PC-9 (cell line): ENCODE data around the gene SLC8A1. TPM values are rescaled to one million over a fixed set of nuclear protein-coding genes. Genes with fewer than 3 reads are reported as not detected.

Source experiments
- BruUV-seq: library from RNA; stranded (reverse); fragments of 400-500 nt; replicated peaks from 2 replicates; lab custom pipeline; 2021; lab: Mats Ljungman, UMichigan
- CTCF ChIA-PET: fragments of 300-600 bp; sonication (Branson Sonifier 250); formaldehyde crosslinking; loops from one replicate; lab custom pipeline; 2022; ENCODE audit warnings: antibody characterized with exemption; lab: Charles Lee
- POLR2A ChIA-PET: fragments of 300-600 bp; sonication (Branson Sonifier 250); formaldehyde crosslinking; loops from one replicate; lab custom pipeline; 2022; ENCODE audit warnings: antibody characterized with exemption; ENCODE audit not compliant: unreplicated experiment; lab: Charles Lee
- DNase-seq, 2 experiments: peaks; one replicate each; pipeline versions ENCODE4 v3.0.0 to v3.0.0-alpha.2; 2015 to 2022; ENCODE audit warnings: mixed read lengths in 1 of 2
- H2AFZ ChIP-seq: fragments of 200-600 bp; sonication (generic); 2 replicates; pipeline ENCODE4 v1.8.1; 2017; ENCODE audit warnings: antibody characterized with exemption
- H3F3A ChIP-seq: fragments of 200-600 bp; sonication (generic); 2 replicates; pipeline ENCODE4 v1.8.1; 2017; ENCODE audit warnings: antibody characterized with exemption, mild to moderate bottlenecking, low read depth; ENCODE audit not compliant: insufficient read depth
- H3K27ac ChIP-seq: fragments of 200-600 bp; sonication (generic); 2 replicates; pipeline ENCODE4 v1.6.1; 2016; ENCODE audit warnings: mixed run types
- H3K27me3 ChIP-seq: fragments of 200-600 bp; sonication (generic); 2 replicates; pipeline ENCODE4 v1.6.1; 2016; ENCODE audit warnings: low read depth, mixed run types; ENCODE audit not compliant: insufficient read depth
- H3K36me3 ChIP-seq: fragments of 200-600 bp; sonication (generic); 2 replicates; pipeline ENCODE4 v1.6.1; 2016; ENCODE audit warnings: low read depth, mixed run types
- H3K4me1 ChIP-seq: fragments of 200-600 bp; sonication (generic); replicated peaks from 2 replicates; pipeline ENCODE4 v1.6.1; 2016; ENCODE audit warnings: mixed run types; ENCODE audit not compliant: insufficient read depth
- H3K4me2 ChIP-seq: fragments of 200-600 bp; sonication (generic); 2 replicates; pipeline ENCODE4 v1.6.1; 2017; ENCODE audit warnings: mixed run types
- H3K4me3 ChIP-seq: fragments of 200-600 bp; sonication (generic); 2 replicates; pipeline ENCODE4 v1.6.1; 2016; ENCODE audit warnings: mixed run types
- H3K79me2 ChIP-seq: fragments of 200-600 bp; sonication (generic); 2 replicates; pipeline ENCODE4 v1.6.1; 2017; ENCODE audit warnings: low read depth, mixed run types
- H3K9me2 ChIP-seq: fragments of 200-600 bp; sonication (generic); 2 replicates; pipeline ENCODE4 v1.8.1; 2017; ENCODE audit warnings: mild to moderate bottlenecking; ENCODE audit not compliant: insufficient read depth
- H3K9me3 ChIP-seq: fragments of 200-600 bp; sonication (generic); 2 replicates; pipeline ENCODE4 v1.8.1; 2016; ENCODE audit warnings: low read depth; ENCODE audit not compliant: insufficient read depth
- H4K20me1 ChIP-seq: fragments of 200-600 bp; sonication (generic); 2 replicates; pipeline ENCODE4 v1.8.1; 2017; ENCODE audit not compliant: insufficient read depth
- CTCF ChIP-seq: fragments of 200-600 bp; sonication (generic); conservative IDR thresholded peaks from 2 replicates; pipeline ENCODE4 v1.6.1; 2017; ENCODE audit warnings: mixed run types, antibody characterized with exemption, mild to moderate bottlenecking, moderate library complexity
- EZH2 ChIP-seq: fragments of 200-600 bp; sonication (generic); IDR thresholded peaks from 2 replicates; pipeline ENCODE4 v1.8.0; 2017; ENCODE audit warnings: antibody characterized with exemption, low read depth
- intact Hi-C: fragments of 100-400 bp; cut with micrococcal nuclease; formaldehyde crosslinking; loops from one replicate; pipeline ENCODE4 v1.10.0; 2022; ENCODE audit not compliant: unreplicated experiment
- total RNA-seq: library from RNA; stranded (reverse); gene quantifications from 2 replicates; pipeline ENCODE4 v1.2.3, GENCODE V29; 2021

The SLC8A1 gene
- total RNA-seq, 1 experiment from 2014 or later: 13.5 TPM

GRCh38 chr2:40276076-40276475, 175.8 kb downstream of the SLC8A1 start:
- Histone ChIP-seq H3K4me3 (no peak overlapping the region), H3K36me3 (no peaks in the 10 kb centered on the region), H3K4me1 (no peaks in the 10 kb centered on the region), H3K9me3 (no peaks in the 10 kb centered on the region), H3K4me2 (no peak overlapping the region), H3K79me2 (no peaks in the 10 kb centered on the region), H4K20me1 (no peaks in the 10 kb centered on the region), H3K27me3 (no peaks in the 10 kb centered on the region), H2AFZ (no peak overlapping the region), H3K9me2 (no peaks in the 10 kb centered on the region), H3F3A (no peaks in the 10 kb centered on the region), H3K27ac (no peak overlapping the region)
- no TSS peak for BruUV-seq
- ChIA-PET POLR2A (no interaction called here), CTCF (no interaction called here)
- DNase-seq: no peak
- intact Hi-C loops: no loop called here
- TF ChIP-seq CTCF: no peak
- TF ChIP-seq EZH2: no peak

GRCh38 chr2:40274270-40274669, 177.6 kb downstream of the SLC8A1 start:
- Histone ChIP-seq H3F3A (no peaks in the 10 kb centered on the region), H2AFZ (no peak overlapping the region), H3K4me1 (no peaks in the 10 kb centered on the region), H3K27ac (no peak overlapping the region), H3K9me2 (no peaks in the 10 kb centered on the region), H3K36me3 (no peaks in the 10 kb centered on the region), H3K27me3 (no peaks in the 10 kb centered on the region), H4K20me1 (no peaks in the 10 kb centered on the region), H3K4me2 (no peak overlapping the region), H3K4me3 (no peak overlapping the region), H3K9me3 (no peaks in the 10 kb centered on the region), H3K79me2 (no peaks in the 10 kb centered on the region)
- no peak for TF ChIP-seq EZH2
- no peak for TF ChIP-seq CTCF
- POLR2A ChIA-PET: no interaction called here
- no TSS peak for BruUV-seq
- no peak for DNase-seq
- CTCF ChIA-PET: no interaction called here
- intact Hi-C loops: no loop called here

GRCh38 chr2:40273734-40274182, 178.1 kb downstream of the SLC8A1 start:
- no peaks in the 10 kb centered on the region for H3F3A ChIP-seq
- ChIA-PET POLR2A (no interaction called here), CTCF (no interaction called here)
- H3K27ac ChIP-seq: no peak overlapping the region
- no peaks in the 10 kb centered on the region for H3K36me3 ChIP-seq
- H3K9me2 ChIP-seq: no peaks in the 10 kb centered on the region
- TF ChIP-seq EZH2: no peak
- no peak for TF ChIP-seq CTCF
- H3K79me2 ChIP-seq: no peaks in the 10 kb centered on the region
- H3K27me3 ChIP-seq: no peaks in the 10 kb centered on the region
- BruUV-seq: no TSS peak
- no peaks in the 10 kb centered on the region for H3K4me1 ChIP-seq
- DNase-seq: no peak
- H4K20me1 ChIP-seq: no peaks in the 10 kb centered on the region
- H3K4me3 ChIP-seq: no peak overlapping the region
- H2AFZ ChIP-seq: no peak overlapping the region
- H3K9me3 ChIP-seq: no peaks in the 10 kb centered on the region
- intact Hi-C loops: no loop called here
- no peak overlapping the region for H3K4me2 ChIP-seq
